GM23338 (cell line): ENCODE measurements around the gene GGT5. TPM values are rescaled to one million over a fixed set of nuclear protein-coding genes. Genes with fewer than 3 reads are reported as not detected.

Source experiments
- ATAC-seq: fragments of 200-7000 bp; cut with Tn5 transposase; 3 replicates; pipeline ENCODE4 v1.9.1; 2020
- DNase-seq: peaks from one replicate; pipeline ENCODE4 v3.0.0-alpha.2; 2015; ENCODE audit warnings: low spot score
- H2AFZ ChIP-seq: fragments of 200-600 bp; sonication (generic); 2 replicates; pipeline ENCODE4 v1.8.0; 2016; ENCODE audit warnings: antibody characterized with exemption, mild to moderate bottlenecking, moderate library complexity
- H3F3A ChIP-seq: fragments of 200-600 bp; sonication (generic); replicated peaks from 2 replicates; pipeline ENCODE4 v1.8.0; 2017; ENCODE audit warnings: antibody characterized with exemption, mixed run types, low read depth
- H3K27ac ChIP-seq: fragments of 200-600 bp; sonication (generic); 2 replicates; pipeline ENCODE4 v1.6.1; 2016; ENCODE audit warnings: low read depth
- H3K27me3 ChIP-seq: fragments of 200-600 bp; sonication (generic); 2 replicates; pipeline ENCODE4 v1.8.0; 2016; ENCODE audit warnings: mild to moderate bottlenecking, mixed run types, moderate library complexity; ENCODE audit not compliant: insufficient read depth
- H3K36me3 ChIP-seq: fragments of 200-600 bp; sonication (generic); 2 replicates; pipeline ENCODE4 v1.8.0; 2016; ENCODE audit warnings: mild to moderate bottlenecking; ENCODE audit not compliant: insufficient read depth
- H3K4me1 ChIP-seq: fragments of 200-600 bp; sonication (generic); 2 replicates; pipeline ENCODE4 v1.8.0; 2016; ENCODE audit warnings: mild to moderate bottlenecking, moderate library complexity; ENCODE audit not compliant: insufficient read depth
- H3K4me2 ChIP-seq: fragments of 200-600 bp; sonication (generic); 2 replicates; pipeline ENCODE4 v1.7.1; 2017; ENCODE audit warnings: mixed run types
- H3K4me3 ChIP-seq: fragments of 200-600 bp; sonication (generic); 2 replicates; pipeline ENCODE4 v1.6.1; 2016; ENCODE audit warnings: mixed run types
- H3K79me2 ChIP-seq: fragments of 200-600 bp; sonication (generic); replicated peaks from 2 replicates; pipeline ENCODE4 v1.8.0; 2017; ENCODE audit warnings: mild to moderate bottlenecking; ENCODE audit not compliant: insufficient read depth
- H3K9me2 ChIP-seq: fragments of 200-600 bp; sonication (generic); 2 replicates; pipeline ENCODE4 v1.8.0; 2017; ENCODE audit not compliant: insufficient read depth
- H4K20me1 ChIP-seq: fragments of 200-600 bp; sonication (generic); replicated peaks from 2 replicates; pipeline ENCODE4 v1.8.0; 2017; ENCODE audit warnings: mild to moderate bottlenecking; ENCODE audit not compliant: insufficient read depth
- H3K27ac Mint-ChIP-seq: 2 replicates; pipeline ENCODE4 v1.8.0; 2020; ENCODE audit warnings: inconsistent platforms, mild to moderate bottlenecking, moderate library complexity, mixed read lengths
- H3K27me3 Mint-ChIP-seq: 3 replicates; pipeline ENCODE4 v1.8.0; 2022; ENCODE audit warnings: low read depth, mild to moderate bottlenecking, moderate library complexity, mixed read lengths, inconsistent platforms; ENCODE audit not compliant: insufficient read depth, poor library complexity
- H3K36me3 Mint-ChIP-seq: 3 replicates; pipeline ENCODE4 v1.8.0; 2021; ENCODE audit warnings: low read depth, mild to moderate bottlenecking, inconsistent platforms, moderate library complexity, mixed read lengths
- H3K4me1 Mint-ChIP-seq: 3 replicates; pipeline ENCODE4 v1.8.0; 2020; ENCODE audit warnings: mild to moderate bottlenecking, inconsistent platforms, mixed read lengths
- H3K4me3 Mint-ChIP-seq: 3 replicates; pipeline ENCODE4 v1.8.0; 2021; ENCODE audit warnings: moderate library complexity, mild to moderate bottlenecking, inconsistent platforms, mixed read lengths
- H3K9me3 Mint-ChIP-seq: 3 replicates; pipeline ENCODE4 v1.8.0; 2020; ENCODE audit warnings: moderate library complexity, mild to moderate bottlenecking, inconsistent platforms, mixed read lengths
- CREB1 ChIP-seq: fragments of 250-450 bp; sonication (Bioruptor Pico); IDR thresholded peaks from 2 replicates; pipeline ENCODE4 v1.5.0; 2020; ENCODE audit warnings: low read depth, mild to moderate bottlenecking, moderate library complexity
- EZH2 ChIP-seq: fragments of 200-600 bp; sonication (generic); IDR thresholded peaks from one replicate; pipeline ENCODE4 v1.8.0; 2017; ENCODE audit warnings: antibody characterized with exemption, mild to moderate bottlenecking, low read depth; ENCODE audit not compliant: unreplicated experiment
- EZH2phosphoT487 ChIP-seq: fragments of 200-600 bp; sonication (generic); IDR thresholded peaks from one replicate; pipeline ENCODE4 v1.8.1; 2018; ENCODE audit warnings: antibody characterized with exemption; ENCODE audit not compliant: unreplicated experiment
- JUNB ChIP-seq: IDR thresholded peaks from one replicate; pipeline ENCODE4 v1.6.1; 2016; ENCODE audit warnings: antibody characterized with exemption; ENCODE audit not compliant: unreplicated experiment
- NANOG ChIP-seq: IDR thresholded peaks from 2 replicates; pipeline ENCODE4 v1.6.1; 2016; ENCODE audit warnings: antibody characterized with exemption, borderline replicate concordance
- POLR2AphosphoS5 ChIP-seq: IDR thresholded peaks from 2 replicates; pipeline ENCODE4 v1.6.1; 2016; ENCODE audit warnings: antibody characterized with exemption, low read depth
- STAT1 ChIP-seq: IDR thresholded peaks from one replicate; pipeline ENCODE4 v1.6.1; 2016; ENCODE audit warnings: antibody characterized with exemption; ENCODE audit not compliant: unreplicated experiment
- ZNF114 ChIP-seq: fragments of 250-450 bp; sonication (Bioruptor Pico); IDR thresholded peaks from 2 replicates; pipeline ENCODE4 v1.5.0; 2020; ENCODE audit warnings: mild to moderate bottlenecking, moderate library complexity
- ZNF331 ChIP-seq: fragments of 250-450 bp; sonication (Bioruptor Pico); IDR thresholded peaks from 2 replicates; pipeline ENCODE4 v1.5.0; 2020; ENCODE audit warnings: low read depth, mild to moderate bottlenecking, moderate library complexity
- polyA plus RNA-seq: library from polyadenylated mRNA; unstranded; fragments of >200 nt; fragmentation: Nextera tagmentation; extraction: Ambion mirVana; gene quantifications from 2 replicates; pipeline ENCODE4 v1.2.1, GENCODE V29; 2016
- total RNA-seq: library from RNA; depleted of rRNA; stranded (reverse); fragments of >200 nt; shearing (Covaris generic); gene quantifications from 2 replicates; pipeline ENCODE4 v1.2.3, GENCODE V29; 2014
- TF ChIP-seq, protein P1 (sequence below), 2 experiments: fragments of 200-600 bp in 1 of 2; sonication (generic) in 1 of 2; conservative IDR thresholded peaks; 2 replicates each; pipeline versions ENCODE4 v1.5.1 to v1.6.1; 2016 to 2017; ENCODE audit warnings: antibody characterized with exemption in 2 of 2, low read depth in 2 of 2, mild to moderate bottlenecking in 2 of 2, moderate library complexity in 1 of 2
- TF ChIP-seq, protein P2 (sequence below): IDR thresholded peaks from 2 replicates; pipeline ENCODE4 v1.6.1; 2016; ENCODE audit warnings: antibody characterized with exemption
- TF ChIP-seq, protein P3 (sequence below): IDR thresholded peaks from one replicate; pipeline ENCODE4 v1.6.1; 2018; ENCODE audit warnings: antibody characterized with exemption; ENCODE audit not compliant: unreplicated experiment
- TF ChIP-seq, protein P4 (sequence below): fragments of 250-450 bp; sonication (Bioruptor Pico); IDR thresholded peaks from 2 replicates; pipeline ENCODE4 v1.5.0; 2020; ENCODE audit warnings: mild to moderate bottlenecking, moderate library complexity

The GGT5 gene
- total and polyA plus RNA-seq, 2 experiments from 2014 or later, result not detected

DNA sequence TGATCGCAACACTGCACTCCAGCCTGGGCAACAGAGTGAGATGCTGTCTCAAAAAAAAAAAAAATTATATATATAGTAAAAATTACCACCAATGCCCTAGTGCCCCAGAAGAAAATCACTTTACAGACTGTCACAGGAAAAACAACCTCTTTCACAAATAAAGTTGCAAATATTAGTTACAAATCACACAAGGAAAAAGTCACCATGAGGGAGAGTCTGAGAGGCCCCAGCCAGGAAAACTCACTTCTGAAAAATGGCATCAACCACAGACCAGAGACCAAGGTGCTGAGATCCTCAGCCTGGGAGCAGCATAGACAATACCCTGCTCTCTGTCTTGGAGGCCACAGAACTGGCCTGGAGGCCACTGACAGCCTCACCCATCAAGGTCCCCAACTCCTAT, 20.4 kb downstream of the GGT5 start:
- Histone ChIP-seq H3K36me3 (no peaks in the 10 kb centered on the region), H2AFZ (no peak overlapping the region), H3K9me2 (no peaks in the 10 kb centered on the region), H3K27ac (no peak overlapping the region), H3K4me3 (no peak overlapping the region), H3F3A (no peaks in the 10 kb centered on the region), H3K4me2 (no peak overlapping the region), H3K79me2 (no peaks in the 10 kb centered on the region), H4K20me1 (no peaks in the 10 kb centered on the region), H3K4me1 (no peaks in the 10 kb centered on the region), H3K27me3 (no peaks in the 10 kb centered on the region)
- Mint-ChIP-seq H3K4me3 (no peak overlapping the region), H3K4me1 (no peaks in the 10 kb centered on the region; the same call in 2 of the 3 replicates), H3K27me3 (peaks cover 8% of the 10 kb centered on the region), H3K9me3 (peaks cover 6% of the 10 kb centered on the region; the same call in 2 of the 3 replicates), H3K36me3 (peaks cover 6% of the 10 kb centered on the region; the same call in 1 of the 3 replicates), H3K27ac (no peak overlapping the region)
- TF ChIP-seq, protein P1, sequence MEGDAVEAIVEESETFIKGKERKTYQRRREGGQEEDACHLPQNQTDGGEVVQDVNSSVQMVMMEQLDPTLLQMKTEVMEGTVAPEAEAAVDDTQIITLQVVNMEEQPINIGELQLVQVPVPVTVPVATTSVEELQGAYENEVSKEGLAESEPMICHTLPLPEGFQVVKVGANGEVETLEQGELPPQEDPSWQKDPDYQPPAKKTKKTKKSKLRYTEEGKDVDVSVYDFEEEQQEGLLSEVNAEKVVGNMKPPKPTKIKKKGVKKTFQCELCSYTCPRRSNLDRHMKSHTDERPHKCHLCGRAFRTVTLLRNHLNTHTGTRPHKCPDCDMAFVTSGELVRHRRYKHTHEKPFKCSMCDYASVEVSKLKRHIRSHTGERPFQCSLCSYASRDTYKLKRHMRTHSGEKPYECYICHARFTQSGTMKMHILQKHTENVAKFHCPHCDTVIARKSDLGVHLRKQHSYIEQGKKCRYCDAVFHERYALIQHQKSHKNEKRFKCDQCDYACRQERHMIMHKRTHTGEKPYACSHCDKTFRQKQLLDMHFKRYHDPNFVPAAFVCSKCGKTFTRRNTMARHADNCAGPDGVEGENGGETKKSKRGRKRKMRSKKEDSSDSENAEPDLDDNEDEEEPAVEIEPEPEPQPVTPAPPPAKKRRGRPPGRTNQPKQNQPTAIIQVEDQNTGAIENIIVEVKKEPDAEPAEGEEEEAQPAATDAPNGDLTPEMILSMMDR (conservative IDR thresholded peaks at IDR 0.05; ENCODE audit: low read depth in 2 of 2), result no peak
- TF ChIP-seq, protein P2, sequence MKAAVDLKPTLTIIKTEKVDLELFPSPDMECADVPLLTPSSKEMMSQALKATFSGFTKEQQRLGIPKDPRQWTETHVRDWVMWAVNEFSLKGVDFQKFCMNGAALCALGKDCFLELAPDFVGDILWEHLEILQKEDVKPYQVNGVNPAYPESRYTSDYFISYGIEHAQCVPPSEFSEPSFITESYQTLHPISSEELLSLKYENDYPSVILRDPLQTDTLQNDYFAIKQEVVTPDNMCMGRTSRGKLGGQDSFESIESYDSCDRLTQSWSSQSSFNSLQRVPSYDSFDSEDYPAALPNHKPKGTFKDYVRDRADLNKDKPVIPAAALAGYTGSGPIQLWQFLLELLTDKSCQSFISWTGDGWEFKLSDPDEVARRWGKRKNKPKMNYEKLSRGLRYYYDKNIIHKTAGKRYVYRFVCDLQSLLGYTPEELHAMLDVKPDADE, result no peak
- TF ChIP-seq EZH2 (no peak), STAT1 (no peak), CREB1 (CRISPR knock-in tag) (no peak), ZNF114 (no peak), EZH2phosphoT487 (no peak), JUNB (no peak), NANOG (no peak), ZNF331 (CRISPR knock-in tag) (no peak), POLR2AphosphoS5 (no peak)
- TF ChIP-seq, protein P3, sequence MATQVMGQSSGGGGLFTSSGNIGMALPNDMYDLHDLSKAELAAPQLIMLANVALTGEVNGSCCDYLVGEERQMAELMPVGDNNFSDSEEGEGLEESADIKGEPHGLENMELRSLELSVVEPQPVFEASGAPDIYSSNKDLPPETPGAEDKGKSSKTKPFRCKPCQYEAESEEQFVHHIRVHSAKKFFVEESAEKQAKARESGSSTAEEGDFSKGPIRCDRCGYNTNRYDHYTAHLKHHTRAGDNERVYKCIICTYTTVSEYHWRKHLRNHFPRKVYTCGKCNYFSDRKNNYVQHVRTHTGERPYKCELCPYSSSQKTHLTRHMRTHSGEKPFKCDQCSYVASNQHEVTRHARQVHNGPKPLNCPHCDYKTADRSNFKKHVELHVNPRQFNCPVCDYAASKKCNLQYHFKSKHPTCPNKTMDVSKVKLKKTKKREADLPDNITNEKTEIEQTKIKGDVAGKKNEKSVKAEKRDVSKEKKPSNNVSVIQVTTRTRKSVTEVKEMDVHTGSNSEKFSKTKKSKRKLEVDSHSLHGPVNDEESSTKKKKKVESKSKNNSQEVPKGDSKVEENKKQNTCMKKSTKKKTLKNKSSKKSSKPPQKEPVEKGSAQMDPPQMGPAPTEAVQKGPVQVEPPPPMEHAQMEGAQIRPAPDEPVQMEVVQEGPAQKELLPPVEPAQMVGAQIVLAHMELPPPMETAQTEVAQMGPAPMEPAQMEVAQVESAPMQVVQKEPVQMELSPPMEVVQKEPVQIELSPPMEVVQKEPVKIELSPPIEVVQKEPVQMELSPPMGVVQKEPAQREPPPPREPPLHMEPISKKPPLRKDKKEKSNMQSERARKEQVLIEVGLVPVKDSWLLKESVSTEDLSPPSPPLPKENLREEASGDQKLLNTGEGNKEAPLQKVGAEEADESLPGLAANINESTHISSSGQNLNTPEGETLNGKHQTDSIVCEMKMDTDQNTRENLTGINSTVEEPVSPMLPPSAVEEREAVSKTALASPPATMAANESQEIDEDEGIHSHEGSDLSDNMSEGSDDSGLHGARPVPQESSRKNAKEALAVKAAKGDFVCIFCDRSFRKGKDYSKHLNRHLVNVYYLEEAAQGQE, result no peak
- TF ChIP-seq, protein P4, sequence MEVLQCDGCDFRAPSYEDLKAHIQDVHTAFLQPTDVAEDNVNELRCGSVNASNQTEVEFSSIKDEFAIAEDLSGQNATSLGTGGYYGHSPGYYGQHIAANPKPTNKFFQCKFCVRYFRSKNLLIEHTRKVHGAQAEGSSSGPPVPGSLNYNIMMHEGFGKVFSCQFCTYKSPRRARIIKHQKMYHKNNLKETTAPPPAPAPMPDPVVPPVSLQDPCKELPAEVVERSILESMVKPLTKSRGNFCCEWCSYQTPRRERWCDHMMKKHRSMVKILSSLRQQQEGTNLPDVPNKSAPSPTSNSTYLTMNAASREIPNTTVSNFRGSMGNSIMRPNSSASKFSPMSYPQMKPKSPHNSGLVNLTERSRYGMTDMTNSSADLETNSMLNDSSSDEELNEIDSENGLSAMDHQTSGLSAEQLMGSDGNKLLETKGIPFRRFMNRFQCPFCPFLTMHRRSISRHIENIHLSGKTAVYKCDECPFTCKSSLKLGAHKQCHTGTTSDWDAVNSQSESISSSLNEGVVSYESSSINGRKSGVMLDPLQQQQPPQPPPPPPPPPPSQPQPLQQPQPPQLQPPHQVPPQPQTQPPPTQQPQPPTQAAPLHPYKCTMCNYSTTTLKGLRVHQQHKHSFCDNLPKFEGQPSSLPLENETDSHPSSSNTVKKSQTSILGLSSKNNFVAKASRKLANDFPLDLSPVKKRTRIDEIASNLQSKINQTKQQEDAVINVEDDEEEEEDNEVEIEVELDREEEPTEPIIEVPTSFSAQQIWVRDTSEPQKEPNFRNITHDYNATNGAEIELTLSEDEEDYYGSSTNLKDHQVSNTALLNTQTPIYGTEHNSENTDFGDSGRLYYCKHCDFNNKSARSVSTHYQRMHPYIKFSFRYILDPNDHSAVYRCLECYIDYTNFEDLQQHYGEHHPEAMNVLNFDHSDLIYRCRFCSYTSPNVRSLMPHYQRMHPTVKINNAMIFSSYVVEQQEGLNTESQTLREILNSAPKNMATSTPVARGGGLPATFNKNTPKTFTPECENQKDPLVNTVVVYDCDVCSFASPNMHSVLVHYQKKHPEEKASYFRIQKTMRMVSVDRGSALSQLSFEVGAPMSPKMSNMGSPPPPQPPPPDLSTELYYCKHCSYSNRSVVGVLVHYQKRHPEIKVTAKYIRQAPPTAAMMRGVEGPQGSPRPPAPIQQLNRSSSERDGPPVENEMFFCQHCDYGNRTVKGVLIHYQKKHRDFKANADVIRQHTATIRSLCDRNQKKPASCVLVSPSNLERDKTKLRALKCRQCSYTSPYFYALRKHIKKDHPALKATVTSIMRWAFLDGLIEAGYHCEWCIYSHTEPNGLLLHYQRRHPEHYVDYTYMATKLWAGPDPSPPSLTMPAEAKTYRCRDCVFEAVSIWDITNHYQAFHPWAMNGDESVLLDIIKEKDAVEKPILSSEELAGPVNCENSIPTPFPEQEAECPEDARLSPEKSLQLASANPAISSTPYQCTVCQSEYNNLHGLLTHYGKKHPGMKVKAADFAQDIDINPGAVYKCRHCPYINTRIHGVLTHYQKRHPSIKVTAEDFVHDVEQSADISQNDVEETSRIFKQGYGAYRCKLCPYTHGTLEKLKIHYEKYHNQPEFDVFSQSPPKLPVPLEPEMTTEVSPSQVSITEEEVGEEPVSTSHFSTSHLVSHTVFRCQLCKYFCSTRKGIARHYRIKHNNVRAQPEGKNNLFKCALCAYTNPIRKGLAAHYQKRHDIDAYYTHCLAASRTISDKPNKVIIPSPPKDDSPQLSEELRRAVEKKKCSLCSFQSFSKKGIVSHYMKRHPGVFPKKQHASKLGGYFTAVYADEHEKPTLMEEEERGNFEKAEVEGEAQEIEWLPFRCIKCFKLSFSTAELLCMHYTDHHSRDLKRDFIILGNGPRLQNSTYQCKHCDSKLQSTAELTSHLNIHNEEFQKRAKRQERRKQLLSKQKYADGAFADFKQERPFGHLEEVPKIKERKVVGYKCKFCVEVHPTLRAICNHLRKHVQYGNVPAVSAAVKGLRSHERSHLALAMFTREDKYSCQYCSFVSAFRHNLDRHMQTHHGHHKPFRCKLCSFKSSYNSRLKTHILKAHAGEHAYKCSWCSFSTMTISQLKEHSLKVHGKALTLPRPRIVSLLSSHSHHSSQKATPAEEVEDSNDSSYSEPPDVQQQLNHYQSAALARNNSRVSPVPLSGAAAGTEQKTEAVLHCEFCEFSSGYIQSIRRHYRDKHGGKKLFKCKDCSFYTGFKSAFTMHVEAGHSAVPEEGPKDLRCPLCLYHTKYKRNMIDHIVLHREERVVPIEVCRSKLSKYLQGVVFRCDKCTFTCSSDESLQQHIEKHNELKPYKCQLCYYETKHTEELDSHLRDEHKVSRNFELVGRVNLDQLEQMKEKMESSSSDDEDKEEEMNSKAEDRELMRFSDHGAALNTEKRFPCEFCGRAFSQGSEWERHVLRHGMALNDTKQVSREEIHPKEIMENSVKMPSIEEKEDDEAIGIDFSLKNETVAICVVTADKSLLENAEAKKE, result no peak
- ATAC-seq (no peak), DNase-seq (no peak)
